ENCODE measurements around the gene ATP8B3.

Gene ATP8B3

GRCh38 chr19:1794424-1795172 lies 17.5 kb downstream of the ATP8B3 start:
- TF ChIP-seq GATA3 (IDR thresholded peaks at IDR 0.05; ENCODE audit: low read depth, low read length) (no peak), GATA2 (IDR thresholded peaks at IDR 0.05; ENCODE audit: low read depth, low read length) (no peak)

- no peak for TF ChIP-seq GATA2 (IDR thresholded peaks at IDR 0.05; ENCODE audit: low read depth, low read length)
- no peak for TF ChIP-seq GATA3 (IDR thresholded peaks at IDR 0.05; ENCODE audit: low read depth, low read length)
These were observed 20.2 kb downstream of the ATP8B3 start for GRCh38 chr19:1791879-1792278.

DNA sequence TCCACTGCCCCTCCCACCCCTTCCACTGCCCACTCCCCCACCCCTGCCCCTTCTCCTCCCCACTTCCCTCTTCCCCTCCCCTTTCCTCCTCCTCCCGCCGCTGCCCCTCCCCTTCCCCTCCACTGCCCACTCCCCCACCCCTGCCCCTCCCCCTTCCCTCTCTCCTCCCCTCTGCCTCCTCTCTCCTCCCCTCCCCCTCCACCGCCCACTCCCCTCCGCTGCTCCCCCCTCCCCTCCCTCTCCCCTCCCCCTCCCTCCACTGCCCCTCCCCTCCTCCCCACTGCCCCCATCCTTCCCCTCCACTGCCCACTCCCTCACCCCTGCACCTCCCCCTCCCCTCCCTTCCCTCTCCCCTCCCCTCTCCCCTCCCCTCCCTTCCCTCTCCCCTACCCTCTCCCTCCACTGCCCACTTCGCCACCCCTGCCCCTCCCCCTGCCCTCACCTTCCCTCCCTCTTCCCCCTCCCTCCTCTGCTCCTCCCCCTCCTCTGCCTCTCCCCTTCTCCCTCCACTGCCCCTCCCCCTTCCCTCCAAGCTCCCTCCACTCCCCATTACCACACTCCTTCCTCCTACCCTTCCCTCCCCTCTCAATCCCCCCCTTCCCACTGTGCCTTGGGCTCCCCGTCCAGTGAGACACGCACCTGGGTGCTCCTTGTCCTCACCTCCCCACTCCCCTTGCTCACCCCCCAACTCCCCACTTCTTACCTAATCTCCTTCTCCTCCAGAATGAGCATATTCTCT lies 21.9 kb downstream of the ATP8B3 start:
- TF ChIP-seq GATA2 (IDR thresholded peaks at IDR 0.05; ENCODE audit: low read depth, low read length) (no peak), GATA3 (IDR thresholded peaks at IDR 0.05; ENCODE audit: low read depth, low read length) (no peak)

DNA sequence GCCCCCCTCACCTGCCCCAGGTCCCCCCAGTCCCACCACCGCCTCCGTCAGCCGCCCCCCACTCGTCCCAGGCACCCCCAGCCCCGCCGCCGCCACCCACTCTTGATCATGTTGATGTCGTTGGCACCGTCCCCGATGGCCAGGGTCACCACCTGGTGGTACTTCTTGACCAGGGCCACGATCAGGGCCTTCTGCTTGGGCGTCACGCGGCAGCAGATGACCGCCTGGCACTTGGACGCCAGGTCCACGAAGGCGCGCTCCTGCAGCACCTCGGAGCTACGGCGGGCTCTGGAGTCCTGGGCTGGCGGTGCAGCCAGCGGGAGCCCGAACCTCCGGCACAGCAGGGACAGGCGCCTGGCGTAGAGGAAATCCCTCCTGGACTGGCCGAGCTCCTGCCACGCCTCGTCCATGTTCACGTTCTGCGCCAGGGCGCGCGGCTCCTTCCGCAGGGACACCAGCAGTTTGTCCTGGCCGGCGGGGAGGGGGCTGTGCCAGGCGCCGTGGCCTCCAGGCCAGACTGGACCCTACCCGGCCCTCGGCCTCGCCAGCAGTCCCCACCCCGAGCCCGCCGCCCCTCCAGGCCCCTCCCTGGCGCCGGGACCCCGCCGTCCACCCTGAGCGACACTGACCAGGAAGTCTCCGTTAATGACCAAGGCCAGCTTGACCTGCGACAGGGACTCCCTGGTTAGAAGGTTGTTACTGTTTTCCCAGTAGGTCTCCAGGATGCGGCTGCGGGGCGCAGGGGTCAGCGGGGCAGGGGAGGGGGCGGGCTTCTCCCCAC lies 22.6 kb downstream of the ATP8B3 start:
- TF ChIP-seq GATA2 (IDR thresholded peaks at IDR 0.05; ENCODE audit: low read depth, low read length) (no peak), GATA3 (IDR thresholded peaks at IDR 0.05; ENCODE audit: low read depth, low read length) (no peak)

GRCh38 chr19:1787116-1787515 lies 25.0 kb downstream of the ATP8B3 start:
- TF ChIP-seq GATA2 (IDR thresholded peaks at IDR 0.05; ENCODE audit: low read depth, low read length) (no peak), GATA3 (IDR thresholded peaks at IDR 0.05; ENCODE audit: low read depth, low read length) (no peak)

- TF ChIP-seq GATA2 (IDR thresholded peaks at IDR 0.05; ENCODE audit: low read depth, low read length) (no peak), GATA3 (IDR thresholded peaks at IDR 0.05; ENCODE audit: low read depth, low read length) (no peak)
These were observed 25.4 kb downstream of the ATP8B3 start for GRCh38 chr19:1786668-1787067.

GRCh38 chr19:1785310-1785709 lies 26.8 kb downstream of the ATP8B3 start:
- TF ChIP-seq GATA3 (IDR thresholded peaks at IDR 0.05; ENCODE audit: low read depth, low read length) = no peak
- no peak for TF ChIP-seq GATA2 (IDR thresholded peaks at IDR 0.05; ENCODE audit: low read depth, low read length)

DNA sequence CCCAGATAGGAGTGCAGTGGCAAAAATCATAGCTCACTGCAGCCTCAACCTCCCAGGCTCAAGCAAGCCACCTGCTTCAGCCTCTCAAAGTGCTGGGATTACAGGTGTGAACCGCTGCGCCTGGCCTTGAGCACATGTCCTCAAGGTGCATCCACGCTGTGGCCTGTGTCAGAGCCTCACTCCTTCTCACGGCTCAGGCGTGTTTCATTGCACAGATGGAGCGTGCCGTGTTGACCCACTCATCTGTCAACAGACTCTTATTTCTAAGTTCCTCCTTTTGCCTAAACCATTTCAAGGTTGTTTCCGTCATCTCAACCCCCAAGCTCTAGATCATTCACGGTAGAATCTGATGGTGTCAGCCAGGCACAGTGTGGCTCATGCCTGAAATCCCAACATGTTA lies 28.2 kb downstream of the ATP8B3 start:
- no peak for TF ChIP-seq GATA2 (IDR thresholded peaks at IDR 0.05; ENCODE audit: low read depth, low read length)
- no peak for TF ChIP-seq GATA3 (IDR thresholded peaks at IDR 0.05; ENCODE audit: low read depth, low read length)

GRCh38 chr19:1783354-1783753 lies 28.7 kb downstream of the ATP8B3 start:
- TF ChIP-seq GATA2 (IDR thresholded peaks at IDR 0.05; ENCODE audit: low read depth, low read length) (no peak), GATA3 (IDR thresholded peaks at IDR 0.05; ENCODE audit: low read depth, low read length) (no peak)

GRCh38 chr19:1782521-1782920 lies 29.6 kb downstream of the ATP8B3 start:
- TF ChIP-seq GATA2 (IDR thresholded peaks at IDR 0.05; ENCODE audit: low read depth, low read length) = no peak
- no peak for TF ChIP-seq GATA3 (IDR thresholded peaks at IDR 0.05; ENCODE audit: low read depth, low read length)

GRCh38 chr19:1780272-1780958 lies 31.7 kb downstream of the ATP8B3 start:
- TF ChIP-seq GATA2 (IDR thresholded peaks at IDR 0.05; ENCODE audit: low read depth, low read length) (no peak), GATA3 (IDR thresholded peaks at IDR 0.05; ENCODE audit: low read depth, low read length) (no peak)

DNA sequence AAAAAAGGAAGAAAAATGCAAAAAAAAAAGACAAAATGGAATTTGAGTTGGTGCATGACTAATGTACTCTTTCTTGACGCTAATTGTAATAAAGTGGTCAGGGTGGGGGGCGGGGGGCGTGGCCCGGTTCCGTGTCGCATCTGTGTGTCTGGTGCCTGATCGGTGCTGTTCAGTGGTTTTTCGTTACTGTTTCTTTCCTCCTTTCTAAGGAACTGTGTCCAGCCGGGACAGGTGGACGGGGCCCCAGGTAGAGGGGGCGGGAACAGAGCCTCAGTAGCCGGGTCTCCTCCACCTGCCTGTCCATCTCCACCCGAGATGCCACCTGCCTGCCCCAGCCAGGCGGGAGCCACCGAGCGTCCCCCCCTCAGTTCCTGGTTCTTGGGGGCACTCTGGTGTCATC lies 32.5 kb downstream of the ATP8B3 start:
- TF ChIP-seq GATA2 (IDR thresholded peaks at IDR 0.05; ENCODE audit: low read depth, low read length) (no peak), GATA3 (IDR thresholded peaks at IDR 0.05; ENCODE audit: low read depth, low read length) (no peak)

GRCh38 chr19:1777149-1777548 lies 34.9 kb downstream of the ATP8B3 start:
- TF ChIP-seq GATA3 (IDR thresholded peaks at IDR 0.05; ENCODE audit: low read depth, low read length) (no peak), GATA2 (IDR thresholded peaks at IDR 0.05; ENCODE audit: low read depth, low read length) (no peak)

Measured in SH-SY5Y (cell line).